Measurements from ENCODE around the gene UBE2G1.

DNA sequence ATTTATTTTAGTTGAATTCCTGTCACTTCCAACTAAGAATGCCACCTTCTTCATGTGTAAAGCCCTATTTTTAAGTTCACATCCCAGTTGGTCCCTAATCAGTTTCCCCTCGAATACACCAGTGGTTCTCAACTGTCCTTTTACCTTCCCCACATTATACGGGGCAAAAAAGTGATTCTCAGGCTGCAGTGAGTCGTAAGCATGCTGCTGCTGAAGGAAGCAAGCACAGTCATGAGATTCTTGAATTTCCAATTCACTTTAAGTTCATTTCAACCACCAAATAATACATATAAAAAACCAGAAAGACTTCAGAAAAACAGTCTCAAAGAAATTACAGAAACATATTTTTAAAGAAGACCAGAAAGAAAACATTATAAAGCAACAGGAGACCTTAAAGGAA, 47.9 kb downstream of the UBE2G1 start:
- TF ChIP-seq CTCF (IDR thresholded peaks at IDR 0.05) (no peak), EZH2 (IDR thresholded peaks at IDR 0.05; ENCODE audit: borderline replicate concordance, insufficient read depth, low read depth, low read length, poor library complexity, severe bottlenecking) (no peak)
